ENCODE results near the gene PARD3B. TPM values are rescaled to one million over a fixed set of nuclear protein-coding genes. Genes with fewer than 3 reads are reported as not detected.

PARD3B gene
- total RNA-seq, 4 donors from 2014 or later = 32.6 to 65.7 (median 38.6) TPM

GRCh38 chr2:205169464-205169863 lies 624.2 kb downstream of the PARD3B start:
- 65 to 72% methylated on average over 3 of the region's 3 CpGs for WGBS, 2 donors (ENCODE audit: low coverage in 1 of 2)
- in situ Hi-C loops (cut with MboI; ENCODE audit: low pct_ligation_motif_present in 1 of 4, low pct_unique_long_range_greater_than_20kb in 1 of 4, low sequenced_read_pairs in 3 of 4) (no loop called here), intact Hi-C loops (cut with DNase I; ENCODE audit: low total_unique reads) (no loop called here)
- H3K36me3 ChIP-seq = no peaks in the 10 kb centered on the region
- TF ChIP-seq POLR2A (IDR thresholded peaks at IDR 0.05) (no peak), EP300 (IDR thresholded peaks at IDR 0.05; ENCODE audit: low read depth) (peak; percentile 9), CTCF (IDR thresholded peaks at IDR 0.05) (no peak), POLR2AphosphoS5 (IDR thresholded peaks at IDR 0.05) (peak in 1 of 3 donors; percentile 7)
- H3K27me3 ChIP-seq = no peaks in the 10 kb centered on the region
- no peak for DNase-seq
- H3K27ac ChIP-seq = no peak overlapping the region
- H3K4me1 ChIP-seq = no peaks in the 10 kb centered on the region
- H3K9me3 ChIP-seq = no peaks in the 10 kb centered on the region
- H3K4me3 ChIP-seq = no peak overlapping the region

GRCh38 chr2:205170399-205170798 lies 625.1 kb downstream of the PARD3B start:
- Histone ChIP-seq H3K4me1 (no peaks in the 10 kb centered on the region), H3K4me3 (no peak overlapping the region), H3K36me3 (no peaks in the 10 kb centered on the region), H3K27ac (no peak overlapping the region), H3K9me3 (no peaks in the 10 kb centered on the region), H3K27me3 (no peaks in the 10 kb centered on the region)
- WGBS, 2 donors (ENCODE audit: low coverage in 1 of 2) = 91 to 95% methylated on average over 7 to 12 of the region's 12 CpGs
- intact Hi-C loops (cut with DNase I; ENCODE audit: low total_unique reads) (no loop called here), in situ Hi-C loops (cut with MboI; ENCODE audit: low pct_ligation_motif_present in 1 of 4, low pct_unique_long_range_greater_than_20kb in 1 of 4, low sequenced_read_pairs in 3 of 4) (no loop called here)
- TF ChIP-seq POLR2A (IDR thresholded peaks at IDR 0.05) (no peak), POLR2AphosphoS5 (IDR thresholded peaks at IDR 0.05) (no peak), CTCF (IDR thresholded peaks at IDR 0.05) (no peak), EP300 (IDR thresholded peaks at IDR 0.05; ENCODE audit: low read depth) (no peak)
- no peak for DNase-seq

GRCh38 chr2:205171261-205171940 lies 626.1 kb downstream of the PARD3B start:
- TF ChIP-seq EP300 (IDR thresholded peaks at IDR 0.05; ENCODE audit: low read depth) = no peak
- no peak for TF ChIP-seq POLR2A (IDR thresholded peaks at IDR 0.05)
- TF ChIP-seq POLR2AphosphoS5 (IDR thresholded peaks at IDR 0.05) = no peak
- TF ChIP-seq CTCF (IDR thresholded peaks at IDR 0.05) = no peak
- Histone ChIP-seq H3K9me3 (no peaks in the 10 kb centered on the region), H3K4me1 (no peaks in the 10 kb centered on the region), H3K27me3 (no peaks in the 10 kb centered on the region), H3K36me3 (no peaks in the 10 kb centered on the region), H3K4me3 (no peak overlapping the region), H3K27ac (no peak overlapping the region)
- 81 to 83% methylated on average over 2 to 4 of the region's 4 CpGs for WGBS, 2 donors (ENCODE audit: low coverage in 1 of 2)
- DNase-seq = no peak
- intact Hi-C loops (cut with DNase I; ENCODE audit: low total_unique reads) (no loop called here), in situ Hi-C loops (cut with MboI; ENCODE audit: low pct_ligation_motif_present in 1 of 4, low pct_unique_long_range_greater_than_20kb in 1 of 4, low sequenced_read_pairs in 3 of 4) (no loop called here)

- intact Hi-C loops (cut with DNase I; ENCODE audit: low total_unique reads) (no loop called here), in situ Hi-C loops (cut with MboI; ENCODE audit: low pct_ligation_motif_present in 1 of 4, low pct_unique_long_range_greater_than_20kb in 1 of 4, low sequenced_read_pairs in 3 of 4) (no loop called here)
- WGBS, 2 donors (ENCODE audit: low coverage in 1 of 2) = 86 to 89% methylated on average over 4 of the region's 4 CpGs
- TF ChIP-seq POLR2AphosphoS5 (IDR thresholded peaks at IDR 0.05) = no peak
- no peak for TF ChIP-seq EP300 (IDR thresholded peaks at IDR 0.05; ENCODE audit: low read depth)
- no peak for TF ChIP-seq CTCF (IDR thresholded peaks at IDR 0.05)
- TF ChIP-seq POLR2A (IDR thresholded peaks at IDR 0.05) = no peak
- no peaks in the 10 kb centered on the region for H3K9me3 ChIP-seq
- no peak overlapping the region for H3K4me3 ChIP-seq
- no peak for DNase-seq
- no peaks in the 10 kb centered on the region for H3K4me1 ChIP-seq
- no peaks in the 10 kb centered on the region for H3K36me3 ChIP-seq
- no peaks in the 10 kb centered on the region for H3K27me3 ChIP-seq
- no peak overlapping the region for H3K27ac ChIP-seq
Observed at GRCh38 chr2:205175831-205176230, 630.6 kb downstream of the PARD3B start.

Measured in transverse colon (tissue), 4 donors.